Chondrocyte (in vitro differentiated cells): Measurements from ENCODE around the gene ULBP3. TPM values are rescaled to one million over a fixed set of nuclear protein-coding genes. Genes with fewer than 3 reads are reported as not detected.

ENCODE experiments used
- DNase-seq: peaks from one replicate; pipeline ENCODE4 v3.0.0; 2021; ENCODE audit warnings: mixed read lengths, low spot score
- H3K27ac Mint-ChIP-seq: one replicate; pipeline ENCODE4 v1.8.0; 2021; ENCODE audit warnings: mild to moderate bottlenecking, moderate library complexity, mixed read lengths; ENCODE audit not compliant: unreplicated experiment
- H3K27me3 Mint-ChIP-seq: 2 replicates; pipeline ENCODE4 v1.8.0; 2021; ENCODE audit warnings: low read depth, mixed read lengths
- H3K36me3 Mint-ChIP-seq: 2 replicates; pipeline ENCODE4 v1.8.0; 2021; ENCODE audit warnings: low read depth, mixed read lengths
- H3K4me1 Mint-ChIP-seq: 2 replicates; pipeline ENCODE4 v1.8.0; 2021; ENCODE audit warnings: low read depth, mild to moderate bottlenecking, mixed read lengths
- H3K4me3 Mint-ChIP-seq: one replicate; pipeline ENCODE4 v1.8.0; 2021; ENCODE audit warnings: mild to moderate bottlenecking, moderate library complexity, mixed read lengths; ENCODE audit not compliant: unreplicated experiment
- H3K9me3 Mint-ChIP-seq: 2 replicates; pipeline ENCODE4 v1.8.0; 2021; ENCODE audit warnings: low read depth, mixed read lengths
- CTCF ChIP-seq: fragments of 200-600 bp; sonication (generic); IDR thresholded peaks from 2 replicates; pipeline ENCODE4 v1.5.0; 2021; ENCODE audit warnings: antibody characterized with exemption, mild to moderate bottlenecking, moderate library complexity
- total RNA-seq: library from RNA; stranded (reverse); gene quantifications from 3 replicates; pipeline ENCODE4 v1.2.1, GENCODE V29; 2021

ULBP3 gene
- total RNA-seq, 1 donor from 2014 or later: 5.0 TPM

- Mint-ChIP-seq H3K27me3 (peaks cover 11% of the 10 kb centered on the region), H3K4me3 (no peak overlapping the region), H3K4me1 (no peaks in the 10 kb centered on the region), H3K36me3 (peaks cover 2% of the 10 kb centered on the region), H3K9me3 (peaks cover 4% of the 10 kb centered on the region), H3K27ac (no peak overlapping the region)
- no peak for DNase-seq
- no peak for TF ChIP-seq CTCF
These were observed 43.3 kb upstream of the ULBP3 start for GRCh38 chr6:150112233-150112632.

GRCh38 chr6:150102750-150103270, 33.9 kb upstream of the ULBP3 start:
- H3K27me3 Mint-ChIP-seq: peaks cover 3% of the 10 kb centered on the region
- DNase-seq: no peak
- peaks cover 3% of the 10 kb centered on the region for H3K9me3 Mint-ChIP-seq
- H3K4me3 Mint-ChIP-seq: no peak overlapping the region
- H3K4me1 Mint-ChIP-seq: no peaks in the 10 kb centered on the region
- TF ChIP-seq CTCF: no peak
- H3K27ac Mint-ChIP-seq: no peak overlapping the region
- H3K36me3 Mint-ChIP-seq: no peaks in the 10 kb centered on the region

GRCh38 chr6:150100745-150101144, 31.8 kb upstream of the ULBP3 start:
- no peak for DNase-seq
- H3K27me3 Mint-ChIP-seq: peaks cover 6% of the 10 kb centered on the region
- H3K4me3 Mint-ChIP-seq: no peak overlapping the region
- H3K36me3 Mint-ChIP-seq: no peaks in the 10 kb centered on the region
- H3K4me1 Mint-ChIP-seq: no peaks in the 10 kb centered on the region
- TF ChIP-seq CTCF: no peak
- H3K9me3 Mint-ChIP-seq: peaks cover 3% of the 10 kb centered on the region
- no peak overlapping the region for H3K27ac Mint-ChIP-seq

GRCh38 chr6:150099953-150100352, 31.0 kb upstream of the ULBP3 start:
- no peaks in the 10 kb centered on the region for H3K36me3 Mint-ChIP-seq
- H3K27me3 Mint-ChIP-seq: peaks cover 14% of the 10 kb centered on the region
- peaks cover 3% of the 10 kb centered on the region for H3K9me3 Mint-ChIP-seq
- no peaks in the 10 kb centered on the region for H3K4me1 Mint-ChIP-seq
- DNase-seq: no peak
- no peak for TF ChIP-seq CTCF
- no peak overlapping the region for H3K27ac Mint-ChIP-seq
- H3K4me3 Mint-ChIP-seq: no peak overlapping the region

GRCh38 chr6:150099546-150099945, 30.6 kb upstream of the ULBP3 start:
- H3K36me3 Mint-ChIP-seq: no peaks in the 10 kb centered on the region
- H3K27me3 Mint-ChIP-seq: peaks cover 18% of the 10 kb centered on the region
- H3K4me3 Mint-ChIP-seq: no peak overlapping the region
- TF ChIP-seq CTCF: no peak
- peaks cover 3% of the 10 kb centered on the region for H3K9me3 Mint-ChIP-seq
- H3K4me1 Mint-ChIP-seq: no peaks in the 10 kb centered on the region
- no peak for DNase-seq
- H3K27ac Mint-ChIP-seq: no peak overlapping the region
